ENCODE results near the gene LY6G5B.

DNA sequence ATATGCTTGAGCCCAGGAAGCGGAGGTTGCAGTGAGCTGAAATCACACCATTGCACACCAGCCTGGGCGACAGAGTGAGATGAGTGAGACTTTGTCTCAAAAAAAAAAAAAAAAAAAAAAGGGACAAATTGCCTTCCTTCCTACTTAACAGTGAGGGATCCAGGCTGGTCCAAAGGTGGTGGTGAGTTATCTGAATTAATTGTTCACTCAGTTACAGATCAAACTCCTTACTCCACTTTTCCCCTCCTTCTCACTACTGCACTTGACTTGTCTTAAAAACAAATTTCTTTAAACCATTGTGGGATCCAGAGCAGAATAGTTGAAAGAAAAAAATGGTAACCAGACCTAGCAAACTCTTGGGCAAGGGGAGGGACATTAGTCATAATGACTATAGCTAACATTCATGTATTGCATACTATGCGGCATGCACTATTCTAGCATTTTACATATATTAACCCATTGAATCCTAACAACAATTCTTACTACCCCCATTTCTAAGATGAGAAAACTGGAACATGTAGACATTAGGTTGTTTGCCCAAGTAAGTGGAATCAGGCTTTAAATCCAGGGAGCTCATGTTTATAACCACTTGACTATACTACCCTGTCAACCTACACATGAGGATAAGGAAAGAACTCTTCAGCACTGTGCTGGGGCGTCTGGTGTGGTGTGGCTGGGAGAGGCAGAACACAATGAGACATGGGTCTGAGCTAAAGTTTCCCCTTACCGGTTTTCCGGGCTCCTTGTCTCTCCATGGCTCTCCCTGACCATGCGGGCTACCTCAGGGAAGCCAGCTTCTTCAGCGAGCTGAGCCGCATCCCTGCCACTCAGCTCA lies 6.4 kb upstream of the LY6G5B start:
- TF ChIP-seq CTCF (IDR thresholded peaks at IDR 0.05) (no peak), SMC3 (IDR thresholded peaks at IDR 0.05; ENCODE audit: low read depth, low read length) (no peak), EZH2phosphoT487 (IDR thresholded peaks at IDR 0.05; ENCODE audit: borderline replicate concordance, low read depth) (no peak), EP300 (IDR thresholded peaks at IDR 0.05; ENCODE audit: borderline replicate concordance in 1 of 2, low read depth in 1 of 2, low read length in 1 of 2) (no peak), POLR2AphosphoS5 (IDR thresholded peaks at IDR 0.05; ENCODE audit: low read depth, low read length) (no peak), USF1 (IDR thresholded peaks at IDR 0.05; ENCODE audit: borderline replicate concordance, low read depth) (no peak), SIN3A (IDR thresholded peaks at IDR 0.05; ENCODE audit: borderline replicate concordance, low read depth, low read length) (no peak), JUND (IDR thresholded peaks at IDR 0.05) (no peak), TEAD4 (IDR thresholded peaks at IDR 0.05; ENCODE audit: borderline replicate concordance, insufficient read depth) (no peak), YY1 (IDR thresholded peaks at IDR 0.05; ENCODE audit: low read depth) (no peak), FOSL2 (IDR thresholded peaks at IDR 0.05; ENCODE audit: borderline replicate concordance, low read depth) (no peak), GABPA (IDR thresholded peaks at IDR 0.05; ENCODE audit: low read depth) (no peak), TCF12 (IDR thresholded peaks at IDR 0.05) (no peak)
- TF ChIP-seq, protein P1, sequence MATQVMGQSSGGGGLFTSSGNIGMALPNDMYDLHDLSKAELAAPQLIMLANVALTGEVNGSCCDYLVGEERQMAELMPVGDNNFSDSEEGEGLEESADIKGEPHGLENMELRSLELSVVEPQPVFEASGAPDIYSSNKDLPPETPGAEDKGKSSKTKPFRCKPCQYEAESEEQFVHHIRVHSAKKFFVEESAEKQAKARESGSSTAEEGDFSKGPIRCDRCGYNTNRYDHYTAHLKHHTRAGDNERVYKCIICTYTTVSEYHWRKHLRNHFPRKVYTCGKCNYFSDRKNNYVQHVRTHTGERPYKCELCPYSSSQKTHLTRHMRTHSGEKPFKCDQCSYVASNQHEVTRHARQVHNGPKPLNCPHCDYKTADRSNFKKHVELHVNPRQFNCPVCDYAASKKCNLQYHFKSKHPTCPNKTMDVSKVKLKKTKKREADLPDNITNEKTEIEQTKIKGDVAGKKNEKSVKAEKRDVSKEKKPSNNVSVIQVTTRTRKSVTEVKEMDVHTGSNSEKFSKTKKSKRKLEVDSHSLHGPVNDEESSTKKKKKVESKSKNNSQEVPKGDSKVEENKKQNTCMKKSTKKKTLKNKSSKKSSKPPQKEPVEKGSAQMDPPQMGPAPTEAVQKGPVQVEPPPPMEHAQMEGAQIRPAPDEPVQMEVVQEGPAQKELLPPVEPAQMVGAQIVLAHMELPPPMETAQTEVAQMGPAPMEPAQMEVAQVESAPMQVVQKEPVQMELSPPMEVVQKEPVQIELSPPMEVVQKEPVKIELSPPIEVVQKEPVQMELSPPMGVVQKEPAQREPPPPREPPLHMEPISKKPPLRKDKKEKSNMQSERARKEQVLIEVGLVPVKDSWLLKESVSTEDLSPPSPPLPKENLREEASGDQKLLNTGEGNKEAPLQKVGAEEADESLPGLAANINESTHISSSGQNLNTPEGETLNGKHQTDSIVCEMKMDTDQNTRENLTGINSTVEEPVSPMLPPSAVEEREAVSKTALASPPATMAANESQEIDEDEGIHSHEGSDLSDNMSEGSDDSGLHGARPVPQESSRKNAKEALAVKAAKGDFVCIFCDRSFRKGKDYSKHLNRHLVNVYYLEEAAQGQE (IDR thresholded peaks at IDR 0.05; ENCODE audit: low read depth, low read length): no peak

Measured in SK-N-SH (cell line).